GM19025 (cell line): Measurements from ENCODE around the gene LILRB1.
"Not testable (repeated sequence)": the region's sequence is repeated elsewhere in the genome, so short reads cannot be mapped to it uniquely, and the experiment has no call there.

Experiments
- ATAC-seq: cut with Tn5 transposase; IDR thresholded peaks from one replicate; pipeline ENCODE4 v1.9.1; 2021; ENCODE audit warnings: mild to moderate bottlenecking, low read depth, moderate library complexity; ENCODE audit not compliant: unreplicated experiment

LILRB1 gene

GRCh38 chr19:54660964-54661363, 30.7 kb downstream of the LILRB1 start:
- no peak for ATAC-seq

GRCh38 chr19:54661846-54662481, 31.7 kb downstream of the LILRB1 start:
- no peak for ATAC-seq

- ATAC-seq = no peak
Observed at GRCh38 chr19:54662730-54663129, 32.4 kb downstream of the LILRB1 start, which contains the start of gene LILRB4. TSS of gene LILRB4 (plus strand) at chr19:54662985. CDS start at chr19:54663034, 49 bp downstream.

- ATAC-seq = no peak
Observed at GRCh38 chr19:54665530-54665929, 35.2 kb downstream of the LILRB1 start.

- ATAC-seq = no peak
Observed at GRCh38 chr19:54667217-54667616, 36.9 kb downstream of the LILRB1 start.

GRCh38 chr19:54668353-54668752, 38.1 kb downstream of the LILRB1 start:
- no peak for ATAC-seq

- no peak for ATAC-seq
Observed at GRCh38 chr19:54670576-54671357, 40.5 kb downstream of the LILRB1 start.

GRCh38 chr19:54673222-54673621, 42.9 kb downstream of the LILRB1 start:
- no peak for ATAC-seq

- no peak for ATAC-seq
Observed at GRCh38 chr19:54674021-54674617, 43.8 kb downstream of the LILRB1 start.

GRCh38 chr19:54676210-54676834, 46.0 kb downstream of the LILRB1 start:
- not testable (repeated sequence) for ATAC-seq

- ATAC-seq = no peak
Observed at GRCh38 chr19:54677217-54677616, 46.9 kb downstream of the LILRB1 start.

- ATAC-seq = not testable (repeated sequence)
Observed at GRCh38 chr19:54681596-54681995, 51.3 kb downstream of the LILRB1 start.

GRCh38 chr19:54682306-54682856, 52.1 kb downstream of the LILRB1 start:
- no peak for ATAC-seq

GRCh38 chr19:54684527-54684926, 54.2 kb downstream of the LILRB1 start:
- ATAC-seq = no peak
